GM23248 (cell line): ENCODE measurements around the gene MT1G. TPM values are rescaled to one million over a fixed set of nuclear protein-coding genes. Genes with fewer than 3 reads are reported as not detected.
"Not testable (repeated sequence)": the region's sequence is repeated elsewhere in the genome, so short reads cannot be mapped to it uniquely, and the experiment has no call there.

Source experiments
- DNase-seq: peaks from one replicate; pipeline ENCODE4 v3.0.0-alpha.2; 2015
- H2AFZ ChIP-seq: fragments of 200-600 bp; sonication (generic); 2 replicates; pipeline ENCODE4 v1.6.1; 2016; ENCODE audit warnings: antibody characterized with exemption
- H3F3A ChIP-seq: fragments of 200-600 bp; sonication (generic); 2 replicates; pipeline ENCODE4 v1.6.1; 2016; ENCODE audit warnings: mild to moderate bottlenecking, antibody characterized with exemption, mixed run types; ENCODE audit not compliant: insufficient read depth
- H3K27ac ChIP-seq: fragments of 200-600 bp; sonication (generic); 2 replicates; pipeline ENCODE4 v1.5.1; 2016; ENCODE audit warnings: mild to moderate bottlenecking
- H3K27me3 ChIP-seq: fragments of 200-600 bp; sonication (generic); replicated peaks from 2 replicates; pipeline ENCODE4 v1.6.1; 2016; ENCODE audit warnings: mild to moderate bottlenecking; ENCODE audit not compliant: insufficient read depth
- H3K36me3 ChIP-seq: fragments of 200-600 bp; sonication (generic); 2 replicates; pipeline ENCODE4 v1.6.1; 2016; ENCODE audit warnings: low read depth, mild to moderate bottlenecking
- H3K4me1 ChIP-seq: fragments of 200-600 bp; sonication (generic); 2 replicates; pipeline ENCODE4 v1.6.1; 2016; ENCODE audit warnings: mild to moderate bottlenecking; ENCODE audit not compliant: insufficient read depth
- H3K4me2 ChIP-seq: fragments of 200-600 bp; sonication (generic); one replicate; pipeline ENCODE4 v1.6.1; 2016; ENCODE audit warnings: mild to moderate bottlenecking; ENCODE audit not compliant: unreplicated experiment
- H3K4me3 ChIP-seq: fragments of 200-600 bp; sonication (generic); 2 replicates; pipeline ENCODE4 v1.5.1; 2016; ENCODE audit warnings: mild to moderate bottlenecking
- H3K79me2 ChIP-seq: fragments of 200-600 bp; sonication (generic); 2 replicates; pipeline ENCODE4 v1.6.1; 2016; ENCODE audit warnings: mild to moderate bottlenecking; ENCODE audit not compliant: insufficient read depth
- H3K9ac ChIP-seq: fragments of 200-600 bp; sonication (generic); 2 replicates; pipeline ENCODE4 v1.6.1; 2016; ENCODE audit warnings: mild to moderate bottlenecking
- H3K9me2 ChIP-seq: fragments of 200-600 bp; sonication (generic); 2 replicates; pipeline ENCODE4 v1.6.1; 2016; ENCODE audit warnings: mixed run types, mild to moderate bottlenecking, moderate library complexity; ENCODE audit not compliant: insufficient read depth
- H3K9me3 ChIP-seq: fragments of 200-600 bp; sonication (generic); one replicate; pipeline ENCODE4 v1.6.1; 2017; ENCODE audit warnings: low read depth
- H4K20me1 ChIP-seq: fragments of 200-600 bp; sonication (generic); 2 replicates; pipeline ENCODE4 v1.6.0; 2016; ENCODE audit not compliant: insufficient read depth
- EZH2 ChIP-seq: fragments of 200-600 bp; sonication (generic); IDR thresholded peaks from 2 replicates; pipeline ENCODE4 v1.6.1; 2018; ENCODE audit warnings: antibody characterized with exemption, mild to moderate bottlenecking; ENCODE audit not compliant: insufficient read depth, poor library complexity, severe bottlenecking
- EZH2phosphoT487 ChIP-seq: fragments of 200-600 bp; sonication (generic); IDR thresholded peaks from 2 replicates; pipeline ENCODE4 v1.6.1; 2018; ENCODE audit warnings: antibody characterized with exemption, moderate library complexity, mild to moderate bottlenecking, low read depth; ENCODE audit not compliant: insufficient read depth
- WGBS, 2 experiments: methylation state at CpG; one replicate each; pipeline ENCODE4 v1.1.6; 2015 to 2017; ENCODE audit warnings: low lambda C conversion rate in 2 of 2, low coverage in 1 of 2; ENCODE audit errors: missing lambda C conversion rate in 2 of 2; 5-methylcytosine and 5-hydroxymethylcytosine counted together
- in situ Hi-C: fragments of 300-500 bp; cut with MboI; formaldehyde crosslinking; loops from 2 replicates; pipeline ENCODE4 v1.15.0; 2020
- polyA plus RNA-seq: library from polyadenylated mRNA; unstranded; fragments of >200 nt; fragmentation: Nextera tagmentation; extraction: Ambion mirVana; gene quantifications from 2 replicates; pipeline ENCODE4 v1.2.1, GENCODE V29; 2016
- total RNA-seq: library from RNA; depleted of rRNA; stranded (reverse); fragments of >200 nt; shearing (Covaris generic); gene quantifications from 2 replicates; pipeline ENCODE4 v1.2.3, GENCODE V29; 2014

The MT1G gene
- total and polyA plus RNA-seq, 2 experiments from 2014 or later, result 4.4 TPM; not detected in 1

- Histone ChIP-seq H3K79me2 (peaks cover 11% of the 10 kb centered on the region), H4K20me1 (no peaks in the 10 kb centered on the region), H3K9me3 (no peaks in the 10 kb centered on the region), H2AFZ (no peak overlapping the region), H3K4me1 (peaks cover 4% of the 10 kb centered on the region; the same call in 1 of the 2 replicates), H3K4me3 (no peak overlapping the region), H3K27ac (no peak overlapping the region), H3F3A (peaks cover 21% of the 10 kb centered on the region), H3K4me2 (no peak overlapping the region), H3K27me3 (no peaks in the 10 kb centered on the region), H3K9me2 (no peaks in the 10 kb centered on the region), H3K36me3 (no peaks in the 10 kb centered on the region), H3K9ac (no peak overlapping the region)
- TF ChIP-seq EZH2phosphoT487, result no peak
- no peak for TF ChIP-seq EZH2
- DNase-seq, result no peak
- in situ Hi-C loops, result no loop called here
- 97% methylated on average over 2 of the region's 2 CpGs for WGBS, 2 experiments
These were observed 44.2 kb downstream of the MT1G start for GRCh38 chr16:56623637-56624036.

- H2AFZ ChIP-seq, H3K27me3 ChIP-seq, H3K4me3 ChIP-seq, H3K9ac ChIP-seq, in situ Hi-C loops, H3K9me3 ChIP-seq, H4K20me1 ChIP-seq, DNase-seq, H3K27ac ChIP-seq, H3K9me2 ChIP-seq, H3K4me2 ChIP-seq, H3K4me1 ChIP-seq, H3K36me3 ChIP-seq: not testable (repeated sequence)
- WGBS, 2 experiments, result 91 to 95% methylated on average over 5 of the region's 5 CpGs
- peaks cover 11% of the 10 kb centered on the region for H3K79me2 ChIP-seq
- H3F3A ChIP-seq, result peaks cover 21% of the 10 kb centered on the region
These were observed 44.7 kb downstream of the MT1G start for GRCh38 chr16:56623184-56623583.

GRCh38 chr16:56621665-56622445 lies 46.0 kb downstream of the MT1G start:
- H3F3A ChIP-seq, result peaks cover 12% of the 10 kb centered on the region
- in situ Hi-C loops, result not testable (repeated sequence)

GRCh38 chr16:56620339-56620897 lies 47.4 kb downstream of the MT1G start:
- 0 out of 2 replicates have a peak, but pooled peaks cover 2% of the 10 kb centered on the region for H3F3A ChIP-seq
- no peak overlapping the region for H3K4me2 ChIP-seq
- TF ChIP-seq EZH2 (no peak), EZH2phosphoT487 (no peak)
- no peak overlapping the region for H3K27ac ChIP-seq
- H3K9ac ChIP-seq, result no peak overlapping the region
- no peaks in the 10 kb centered on the region for H4K20me1 ChIP-seq
- in situ Hi-C loops, result no loop called here
- H3K4me3 ChIP-seq, result no peak overlapping the region
- H2AFZ ChIP-seq, result no peak overlapping the region
- H3K4me1 ChIP-seq, result peaks cover 8% of the 10 kb centered on the region
- no peaks in the 10 kb centered on the region for H3K9me3 ChIP-seq
- 81 to 95% methylated on average over 7 to 8 of the region's 8 CpGs for WGBS, 2 experiments
- H3K27me3 ChIP-seq, result no peaks in the 10 kb centered on the region
- no peaks in the 10 kb centered on the region for H3K79me2 ChIP-seq
- DNase-seq, result no peak
- H3K36me3 ChIP-seq, result no peaks in the 10 kb centered on the region
- no peaks in the 10 kb centered on the region for H3K9me2 ChIP-seq

More at GRCh38 chr16:56621665-56622445, 46.0 kb downstream of the MT1G start:
- not testable (repeated sequence) for H4K20me1 ChIP-seq, H3K9me2 ChIP-seq, H3K4me1 ChIP-seq, H3K4me2 ChIP-seq, H3K27ac ChIP-seq, DNase-seq, H2AFZ ChIP-seq, H3K36me3 ChIP-seq, H3K9me3 ChIP-seq, H3K4me3 ChIP-seq, H3K27me3 ChIP-seq, H3K9ac ChIP-seq
- 85 to 87% methylated on average over 4 of the region's 4 CpGs for WGBS, 2 experiments
- H3K79me2 ChIP-seq, result peaks cover 11% of the 10 kb centered on the region
